PC-3 (cell line): ENCODE data around the gene PMAIP1. TPM values are rescaled to one million over a fixed set of nuclear protein-coding genes. Genes with fewer than 3 reads are reported as not detected.

Source experiments
- ATAC-seq: fragments of 200-7000 bp; cut with Tn5 transposase; 2 replicates; pipeline ENCODE4 v1.9.1; 2020; ENCODE audit warnings: mild to moderate bottlenecking, moderate library complexity
- BruUV-seq: library from RNA; stranded (reverse); fragments of 400-500 nt; replicated peaks from 2 replicates; lab custom pipeline; 2021; lab: Mats Ljungman, UMichigan
- CTCF ChIA-PET: fragments of 300-600 bp; sonication (Branson Sonifier 250); formaldehyde crosslinking; loops from one replicate; lab custom pipeline; 2022; ENCODE audit warnings: antibody characterized with exemption; lab: Charles Lee
- POLR2A ChIA-PET: fragments of 300-600 bp; sonication (Branson Sonifier 250); formaldehyde crosslinking; loops from one replicate; lab custom pipeline; 2022; ENCODE audit warnings: antibody characterized with exemption; ENCODE audit not compliant: unreplicated experiment; lab: Charles Lee
- DNase-seq: peaks from one replicate; pipeline ENCODE4 v3.0.0-alpha.2; 2015
- H2AFZ ChIP-seq: fragments of 300-600 bp; sonication (generic); 2 replicates; pipeline ENCODE4 v1.6.0; 2016; ENCODE audit warnings: antibody characterized with exemption, low read length
- H3F3A ChIP-seq: fragments of 300-600 bp; sonication (generic); one replicate; pipeline ENCODE4 v1.6.0; 2017; ENCODE audit warnings: antibody characterized with exemption, low read length, control low read depth, mild to moderate bottlenecking; ENCODE audit not compliant: unreplicated experiment
- H3K27ac ChIP-seq: fragments of 300-600 bp; sonication (generic); 2 replicates; pipeline ENCODE4 v1.5.1; 2016; ENCODE audit warnings: mild to moderate bottlenecking, low read length
- H3K27me3 ChIP-seq: fragments of 300-600 bp; sonication (generic); 2 replicates; pipeline ENCODE4 v1.6.1; 2016; ENCODE audit warnings: low read length, mixed read lengths
- H3K36me3 ChIP-seq: fragments of 300-600 bp; sonication (generic); 2 replicates; pipeline ENCODE4 v1.6.1; 2016; ENCODE audit warnings: low read depth, mixed run types, low read length, mixed read lengths
- H3K4me1 ChIP-seq: fragments of 300-600 bp; sonication (generic); 2 replicates; pipeline ENCODE4 v1.5.1; 2016; ENCODE audit warnings: low read length; ENCODE audit not compliant: insufficient read depth
- H3K4me2 ChIP-seq: fragments of 300-600 bp; sonication (generic); 2 replicates; pipeline ENCODE4 v1.6.0; 2016; ENCODE audit warnings: low read length
- H3K4me3 ChIP-seq: fragments of 300-600 bp; sonication (generic); 2 replicates; pipeline ENCODE4 v1.5.1; 2016; ENCODE audit warnings: mild to moderate bottlenecking, low read length, mixed read lengths
- H3K79me2 ChIP-seq: fragments of 300-600 bp; sonication (generic); 2 replicates; pipeline ENCODE4 v1.6.1; 2017; ENCODE audit warnings: low read length, mixed read lengths
- H3K9ac ChIP-seq: fragments of 300-600 bp; sonication (generic); 2 replicates; pipeline ENCODE4 v1.6.0; 2016; ENCODE audit warnings: mild to moderate bottlenecking, low read length
- H3K9me2 ChIP-seq: fragments of 300-600 bp; sonication (generic); replicated peaks from 2 replicates; pipeline ENCODE4 v1.6.1; 2016; ENCODE audit warnings: mixed run types, low read length, mixed read lengths
- H3K9me3 ChIP-seq: fragments of 300-600 bp; sonication (generic); 2 replicates; pipeline ENCODE4 v1.6.1; 2016; ENCODE audit warnings: low read length, mixed read lengths
- H4K20me1 ChIP-seq: fragments of 300-600 bp; sonication (generic); 2 replicates; pipeline ENCODE4 v1.6.1; 2016; ENCODE audit warnings: low read length, mixed read lengths
- CTCF ChIP-seq: fragments of 300-600 bp; sonication (generic); conservative IDR thresholded peaks from 2 replicates; pipeline ENCODE4 v1.5.1; 2017; ENCODE audit warnings: antibody characterized with exemption, low read depth, mild to moderate bottlenecking, low read length
- EZH2 ChIP-seq: fragments of 300-600 bp; sonication (generic); IDR thresholded peaks from one replicate; pipeline ENCODE4 v1.6.1; 2017; ENCODE audit warnings: antibody characterized with exemption, mild to moderate bottlenecking, low read length; ENCODE audit not compliant: unreplicated experiment
- EZH2phosphoT487 ChIP-seq: fragments of 300-600 bp; sonication (generic); IDR thresholded peaks from 2 replicates; pipeline ENCODE4 v1.6.1; 2018; ENCODE audit warnings: mild to moderate bottlenecking, antibody characterized with exemption, low read length, borderline replicate concordance
- intact Hi-C: fragments of 100-400 bp; cut with micrococcal nuclease; formaldehyde crosslinking; loops from 2 replicates; pipeline ENCODE4 v1.9.0; 2023
- total RNA-seq: library from RNA; depleted of rRNA; stranded (reverse); fragments of >200 nt; gene quantifications from 2 replicates; pipeline ENCODE4 v1.2.3, GENCODE V29; 2014

PMAIP1 gene
- total RNA-seq, 1 experiment from 2014 or later: 41.5 TPM

- BruUV-seq: no TSS peak
- ChIA-PET POLR2A (interaction anchor here (1.1 to 1.2 kb wide), 2 partner anchors 9 to 10 kb away, joined by 4 to 13 read pairs; partner anchors contain the start of gene PMAIP1), CTCF (no interaction called here)
- Histone ChIP-seq H3K9me2 (no peaks in the 10 kb centered on the region), H4K20me1 (no peaks in the 10 kb centered on the region), H3K9me3 (no peaks in the 10 kb centered on the region), H3K36me3 (no peaks in the 10 kb centered on the region), H3K4me3 (peak overlapping the region; percentile 28), H3K4me2 (peak overlapping the region; percentile 67), H2AFZ (peak overlapping the region; percentile 50), H3K4me1 (peaks cover 34% of the 10 kb centered on the region), H3K27ac (peak overlapping the region; percentile 47), H3K9ac (peak overlapping the region; percentile 46), H3K27me3 (no peaks in the 10 kb centered on the region), H3K79me2 (no peaks in the 10 kb centered on the region), H3F3A (no peaks in the 10 kb centered on the region)
- intact Hi-C loops: loop anchor here (5.0 to 10.0 kb wide), 2 partner anchors 143 to 215 kb away; partner anchors contain the start of gene CCBE1
- TF ChIP-seq EZH2phosphoT487 (no peak), CTCF (no peak), EZH2 (no peak)
- DNase-seq (no peak), ATAC-seq (peak; percentile 35)
These were observed 9.7 kb downstream of the PMAIP1 start for GRCh38 chr18:59909289-59910036.

GRCh38 chr18:59910967-59911366 is 11.2 kb downstream of the PMAIP1 start:
- no peaks in the 10 kb centered on the region for H3F3A ChIP-seq
- no peaks in the 10 kb centered on the region for H4K20me1 ChIP-seq
- intact Hi-C loops: no loop called here
- H3K4me1 ChIP-seq: peaks cover 37% of the 10 kb centered on the region
- no peaks in the 10 kb centered on the region for H3K27me3 ChIP-seq
- no peaks in the 10 kb centered on the region for H3K9me3 ChIP-seq
- ATAC-seq (no peak), DNase-seq (no peak)
- no peaks in the 10 kb centered on the region for H3K79me2 ChIP-seq
- H2AFZ ChIP-seq: no peak overlapping the region
- no peaks in the 10 kb centered on the region for H3K9me2 ChIP-seq
- no peak overlapping the region for H3K9ac ChIP-seq
- H3K36me3 ChIP-seq: no peaks in the 10 kb centered on the region
- H3K27ac ChIP-seq: no peak overlapping the region
- no peak for TF ChIP-seq CTCF
- no peak for TF ChIP-seq EZH2
- TF ChIP-seq EZH2phosphoT487: no peak
- no TSS peak for BruUV-seq
- ChIA-PET POLR2A (interaction anchor here (0.5 to 1.0 kb wide), 3 partner anchors 11 to 186 kb away, joined by 3 to 5 read pairs (median 3); no protein-coding TSS in a partner anchor), CTCF (no interaction called here)
- H3K4me2 ChIP-seq: peak overlapping the region; percentile 59; the same call in 1 of the 2 replicates
- no peak overlapping the region for H3K4me3 ChIP-seq

DNA sequence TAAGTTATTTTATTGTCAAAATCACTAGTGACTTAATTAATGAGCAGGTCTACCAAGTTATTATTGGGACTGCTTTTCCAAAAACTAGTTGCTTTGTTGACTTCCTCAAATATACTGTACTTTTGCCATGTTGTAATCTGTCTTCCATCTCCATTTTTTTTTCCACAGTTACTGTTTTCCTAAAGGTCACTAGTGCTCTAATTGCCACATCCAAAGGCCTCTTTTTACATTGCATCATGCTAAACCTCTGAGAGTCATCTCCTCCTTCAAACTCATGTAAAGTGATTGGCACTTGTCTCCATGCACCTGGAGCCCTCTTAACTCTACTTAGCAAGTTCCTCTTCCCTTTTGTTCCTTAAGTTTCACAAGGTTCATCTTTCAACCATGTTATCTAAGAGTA is 11.8 kb downstream of the PMAIP1 start:
- BruUV-seq: no TSS peak
- POLR2A ChIA-PET: no interaction called here

More for the DNA sequence above, 11.8 kb downstream of the PMAIP1 start:
- H3K9me3 ChIP-seq: no peaks in the 10 kb centered on the region
- no peaks in the 10 kb centered on the region for H3F3A ChIP-seq
- H2AFZ ChIP-seq: no peak overlapping the region
- H3K27ac ChIP-seq: no peak overlapping the region
- no peak for TF ChIP-seq EZH2phosphoT487
- TF ChIP-seq EZH2: no peak
- TF ChIP-seq CTCF: no peak
- H4K20me1 ChIP-seq: no peaks in the 10 kb centered on the region
- H3K4me1 ChIP-seq: peaks cover 40% of the 10 kb centered on the region
- intact Hi-C loops: no loop called here
- H3K4me2 ChIP-seq: no peak overlapping the region
- no peaks in the 10 kb centered on the region for H3K36me3 ChIP-seq
- H3K4me3 ChIP-seq: no peak overlapping the region
- ATAC-seq: no peak
- H3K79me2 ChIP-seq: no peaks in the 10 kb centered on the region
- no peak for DNase-seq
- H3K27me3 ChIP-seq: no peaks in the 10 kb centered on the region
- CTCF ChIA-PET: no interaction called here
- H3K9ac ChIP-seq: no peak overlapping the region
- no peaks in the 10 kb centered on the region for H3K9me2 ChIP-seq
